H1 (cell line): ENCODE measurements around the gene PTPRG. TPM values are rescaled to one million over a fixed set of nuclear protein-coding genes. Genes with fewer than 3 reads are reported as not detected.

Source experiments
- CTCF ChIA-PET: fragments of 300-600 bp; sonication (Branson Sonifier 250); formaldehyde crosslinking; loops from one replicate; lab custom pipeline; 2021; ENCODE audit not compliant: partially characterized antibody; lab: Charles Lee
- POLR2A ChIA-PET: fragments of 300-600 bp; sonication (Branson Sonifier 250); formaldehyde crosslinking; loops from one replicate; lab custom pipeline; 2021; ENCODE audit warnings: inconsistent platforms; ENCODE audit not compliant: partially characterized antibody; lab: Charles Lee
- DNase-seq, 2 experiments: peaks; one replicate each; pipeline versions ENCODE4 v3.0.0 to v3.0.0-alpha.2; 2010 to 2022; ENCODE audit warnings: low spot score in 2 of 2, low read depth in 1 of 2, mixed read lengths in 1 of 2
- FAIRE-seq: peaks from 2 replicates; lab custom pipeline; 2011; peaks lifted over from hg19 to GRCh38; lab: Jason Lieb, UNC
- H2AFZ ChIP-seq: 2 replicates; pipeline ENCODE4 v1.8.1; 2012; ENCODE audit warnings: low read length, inconsistent platforms
- H2AK5ac ChIP-seq: 2 replicates; pipeline ENCODE4 v1.6.1; 2013; ENCODE audit warnings: low read depth, low read length
- H2BK120ac ChIP-seq: replicated peaks from 2 replicates; pipeline ENCODE3; 2013; ENCODE audit warnings: low read depth, low read length, inconsistent platforms
- H2BK12ac ChIP-seq: 2 replicates; pipeline ENCODE4 v1.6.1; 2013; ENCODE audit warnings: low read depth, low read length
- H2BK15ac ChIP-seq: 2 replicates; pipeline ENCODE4 v1.6.1; 2013; ENCODE audit warnings: low read length
- H2BK20ac ChIP-seq: 2 replicates; pipeline ENCODE4 v1.6.1; 2013; ENCODE audit warnings: low read length
- H2BK5ac ChIP-seq: 2 replicates; pipeline ENCODE4 v1.6.1; 2013; ENCODE audit warnings: low read depth, low read length
- H3K14ac ChIP-seq: 2 replicates; pipeline ENCODE4 v1.6.1; 2013; ENCODE audit warnings: inconsistent platforms; ENCODE audit not compliant: insufficient read length
- H3K18ac ChIP-seq: 2 replicates; pipeline ENCODE4 v1.6.1; 2013; ENCODE audit warnings: low read length; ENCODE audit errors: extremely low read depth
- H3K23ac ChIP-seq: 2 replicates; pipeline ENCODE4 v1.6.1; 2013; ENCODE audit warnings: inconsistent platforms; ENCODE audit not compliant: insufficient read length
- H3K23me2 ChIP-seq: 2 replicates; pipeline ENCODE4 v1.6.1; 2013; ENCODE audit warnings: low read depth, low read length
- H3K27ac ChIP-seq: 2 replicates; pipeline ENCODE4 v1.6.1; 2011; ENCODE audit warnings: low read depth, low read length, inconsistent platforms
- H3K27me3 ChIP-seq, 4 experiments: replicated peaks in 1 of 4; 1 replicate in 1 of 4; 2 replicates in 3 of 4; pipeline versions ENCODE4 v1.6.1 to v1.8.1; 2011 to 2013; ENCODE audit warnings: low read length in 3 of 4, mild to moderate bottlenecking in 3 of 4, inconsistent platforms in 2 of 4, mixed read lengths in 2 of 4, moderate library complexity in 1 of 4; ENCODE audit not compliant: control insufficient read depth in 3 of 4, insufficient read depth in 3 of 4; ENCODE audit errors: extremely low read depth in 1 of 4
- H3K36me3 ChIP-seq, 4 experiments: 2 replicates each; pipeline versions ENCODE4 v1.6.1 to v1.8.1; 2011 to 2013; ENCODE audit warnings: mild to moderate bottlenecking in 4 of 4, low read length in 3 of 4, moderate library complexity in 2 of 4, control low read depth in 1 of 4, inconsistent platforms in 1 of 4; ENCODE audit not compliant: insufficient read depth in 4 of 4, control insufficient read depth in 2 of 4
- H3K4ac ChIP-seq: replicated peaks from 2 replicates; pipeline ENCODE3; 2013; ENCODE audit warnings: low read length, low read depth, mixed read lengths, inconsistent platforms; ENCODE audit not compliant: insufficient read length
- H3K4me1 ChIP-seq, 4 experiments: replicated peaks in 1 of 4; 1 replicate in 1 of 4; 2 replicates in 3 of 4; pipeline versions ENCODE4 v1.6.1 to v1.8.1; 2011 to 2013; ENCODE audit warnings: low read length in 3 of 4, inconsistent platforms in 2 of 4, mixed read lengths in 1 of 4; ENCODE audit not compliant: insufficient read depth in 4 of 4, control insufficient read depth in 3 of 4
- H3K4me2 ChIP-seq, 2 experiments: 2 replicates each; pipeline versions ENCODE4 v1.6.1 to v1.8.1; 2011 to 2013; ENCODE audit warnings: low read depth in 2 of 2, low read length in 2 of 2, control low read depth in 1 of 2, inconsistent platforms in 1 of 2, mild to moderate bottlenecking in 1 of 2; ENCODE audit not compliant: insufficient read depth in 1 of 2
- H3K4me3 ChIP-seq, 4 experiments: fragments of 200-600, 300-600 bp in 1 of 4; sonication (generic), shearing (Covaris generic), sonication (Bioruptor Twin) in 1 of 4; 2 replicates each; pipeline versions ENCODE4 v1.5.1 to v1.8.1; 2011 to 2016; ENCODE audit warnings: low read length in 4 of 4, low read depth in 3 of 4, control low read depth in 2 of 4, inconsistent platforms in 2 of 4, mild to moderate bottlenecking in 2 of 4, mixed read lengths in 1 of 4, moderate library complexity in 1 of 4; ENCODE audit not compliant: insufficient read depth in 2 of 4; ENCODE audit errors: extremely low read depth in 1 of 4
- H3K56ac ChIP-seq: replicated peaks from 2 replicates; pipeline ENCODE3; 2013; ENCODE audit warnings: low read depth, mild to moderate bottlenecking, mixed read lengths, low read length, inconsistent platforms; ENCODE audit not compliant: insufficient read length
- H3K79me1 ChIP-seq: 2 replicates; pipeline ENCODE4 v1.6.1; 2013; ENCODE audit warnings: low read depth, low read length, control low read depth
- H3K79me2 ChIP-seq, 2 experiments: 2 replicates each; pipeline versions ENCODE4 v1.6.1 to v1.8.1; 2012 to 2013; ENCODE audit warnings: low read length in 2 of 2, mild to moderate bottlenecking in 2 of 2, inconsistent platforms in 1 of 2; ENCODE audit not compliant: insufficient read depth in 2 of 2, control insufficient read depth in 1 of 2
- H3K9ac ChIP-seq, 4 experiments: replicated peaks in 1 of 4; 1 replicate in 1 of 4; 2 replicates in 3 of 4; pipeline versions ENCODE4 v1.6.1 to v1.8.1; 2011 to 2013; ENCODE audit warnings: low read depth in 3 of 4, low read length in 3 of 4, control low read depth in 2 of 4, mild to moderate bottlenecking in 2 of 4, moderate library complexity in 2 of 4, inconsistent platforms in 1 of 4; ENCODE audit errors: extremely low read depth in 1 of 4
- H3K9me3 ChIP-seq, 2 experiments: 2 replicates each; pipeline versions ENCODE4 v1.6.1 to v1.8.1; 2012 to 2013; ENCODE audit warnings: mild to moderate bottlenecking in 2 of 2, moderate library complexity in 2 of 2, control low read depth in 1 of 2, inconsistent platforms in 1 of 2, low read depth in 1 of 2, low read length in 1 of 2, mixed read lengths in 1 of 2; ENCODE audit not compliant: insufficient read depth in 2 of 2
- H4K20me1 ChIP-seq, 2 experiments: replicated peaks in 1 of 2; 2 replicates each; pipeline versions ENCODE3 to v1.8.1; 2011 to 2013; ENCODE audit warnings: inconsistent platforms in 2 of 2, low read length in 2 of 2, mild to moderate bottlenecking in 1 of 2; ENCODE audit not compliant: insufficient read depth in 2 of 2, control insufficient read depth in 1 of 2
- H4K5ac ChIP-seq: 2 replicates; pipeline ENCODE4 v1.6.1; 2013; ENCODE audit warnings: low read length, low read depth, mixed read lengths, inconsistent platforms; ENCODE audit not compliant: insufficient read length
- H4K8ac ChIP-seq: 2 replicates; pipeline ENCODE4 v1.8.0; 2013; ENCODE audit warnings: mild to moderate bottlenecking, moderate library complexity, low read length, inconsistent platforms; ENCODE audit not compliant: insufficient read depth; ENCODE audit errors: extremely low read depth
- H4K91ac ChIP-seq: replicated peaks from 2 replicates; pipeline ENCODE3; 2013; ENCODE audit warnings: low read length, mixed read lengths, inconsistent platforms; ENCODE audit not compliant: insufficient read length
- EP300 ChIP-seq, 2 experiments: IDR thresholded peaks; 1 replicate in 1 of 2; 2 replicates in 1 of 2; pipeline ENCODE4 v1.6.1; 2011 to 2012; ENCODE audit warnings: low read depth in 2 of 2, low read length in 2 of 2, mild to moderate bottlenecking in 2 of 2, borderline replicate concordance in 1 of 2, inconsistent platforms in 1 of 2, moderate library complexity in 1 of 2
- RFX5 ChIP-seq: IDR thresholded peaks from 2 replicates; pipeline ENCODE4 v1.6.1; 2011; ENCODE audit warnings: low read depth, low read length, improper control_type of control experiment, borderline replicate concordance
- polyA plus RNA-seq, 7 experiments: library from polyadenylated mRNA; depleted of rRNA in 3 of 7; stranded (reverse) in 5 of 7; unstranded in 2 of 7; fragments of >200 nt in 5 of 7; fragments of 200-250 nt in 2 of 7; gene quantifications; 1 replicate in 5 of 7; 2 replicates in 1 of 7; 4 replicates in 1 of 7; pipeline versions ENCODE4 v1.2.1 to v1.2.3, GENCODE V29; 2011 to 2013; ENCODE audit warnings: missing spikeins in 2 of 7, mixed read lengths in 2 of 7
- total RNA-seq: library from RNA; stranded (reverse); fragmentation: NEBNext Ultra II Directional; extraction: Animal tissue kit (Norgen Biotek cat#: 25700); gene quantifications from 2 replicates; pipeline ENCODE4 v1.2.1, GENCODE V29; 2021

The PTPRG gene
- total and polyA plus RNA-seq, 2 of the 8 experiments (the other 6 are each of a cell fraction or from before 2014, with no cell fraction given): 23.3 to 96.2 TPM

DNA sequence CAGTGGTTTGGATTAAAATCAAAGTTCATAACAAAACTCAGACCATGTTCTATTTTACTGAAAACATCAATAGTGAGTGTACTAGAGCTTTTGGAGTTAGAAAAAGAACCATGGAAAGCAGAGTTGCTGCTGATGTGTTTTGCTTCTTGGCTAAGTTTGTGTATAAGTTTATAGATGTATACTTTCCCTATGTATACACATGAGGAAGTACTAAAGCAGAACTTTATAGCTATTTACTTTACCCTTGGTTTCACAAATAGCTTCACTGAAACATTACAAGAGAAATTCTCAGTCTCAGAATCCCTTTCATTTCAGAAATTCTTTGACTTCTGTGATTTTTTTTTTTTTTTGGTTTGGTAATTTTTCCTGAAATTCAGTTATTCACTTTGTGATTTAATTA lies 229.0 kb downstream of the PTPRG start:
- Histone ChIP-seq H3K4me3 (no peak overlapping the region), H3K23ac (no peak overlapping the region), H2BK15ac (no peak overlapping the region), H2BK12ac (no peak overlapping the region), H2BK5ac (no peak overlapping the region), H3K18ac (no peak overlapping the region), H2BK120ac (no peak overlapping the region), H3K27ac (no peak overlapping the region), H3K9ac (no peak overlapping the region), H2AFZ (no peak overlapping the region), H3K4me1 (peaks cover 0 to 5% (median 0%) of the 10 kb centered on the region in 4 experiments; a peak in 2 of 7 replicates), H3K56ac (no peak overlapping the region), H3K9me3 (no peaks in the 10 kb centered on the region), H3K14ac (no peak overlapping the region), H2BK20ac (no peak overlapping the region), H4K20me1 (peaks cover 10 to 11% of the 10 kb centered on the region in 2 experiments), H3K23me2 (no peaks in the 10 kb centered on the region), H2AK5ac (no peak overlapping the region), H3K79me1 (peaks cover 6% of the 10 kb centered on the region), H3K27me3 (no peaks in the 10 kb centered on the region), H3K4me2 (no peak overlapping the region), H4K91ac (no peak overlapping the region), H3K36me3 (no peaks in the 10 kb centered on the region), H3K79me2 (peaks cover 0 to 97% of the 10 kb centered on the region in 2 experiments; a peak in 3 of 4 replicates), H4K8ac (no peak overlapping the region), H3K4ac (no peak overlapping the region), H4K5ac (no peak overlapping the region)
- no peak for TF ChIP-seq RFX5
- TF ChIP-seq EP300 (IDR thresholded peaks at IDR 0.05; ENCODE audit: borderline replicate concordance in 1 of 2, low read depth in 2 of 2, low read length in 2 of 2): no peak
- DNase-seq: no peak
- POLR2A ChIA-PET: interaction anchor here (2.5 kb wide), 1 partner anchor 12 kb away, joined by 6 read pairs; no protein-coding TSS in a partner anchor
- FAIRE-seq: no peak
- CTCF ChIA-PET: interaction anchor here (0.7 to 0.8 kb wide), 2 partner anchors 9 to 1241 kb away, joined by 3 to 4 read pairs; no protein-coding TSS in a partner anchor
